A549 treated with Mapracorat at 1 μM for 4 hours (cell line): ENCODE measurements around the gene ENG. TPM values are rescaled to one million over a fixed set of nuclear protein-coding genes. Genes with fewer than 3 reads are reported as not detected.

ENCODE experiments used
- total RNA-seq: library from RNA; stranded (reverse); fragments of 200-300 nt; extraction: Qiagen RNA extraction; gene quantifications from 5 replicates; pipeline ENCODE4 v1.2.3, GENCODE V29; 2022

Gene ENG
- 0.07 to 0.15 TPM (median 0.10 TPM) in 5 replicates for total RNA-seq

GRCh38 chr9:127854184-127854806 lies at the start of gene ENG:
TSS of gene ENG (minus strand) at chr9:127854658. CDS start at chr9:127854355, 303 bp downstream.

GRCh38 chr9:127899128-127899943 lies 44.9 kb upstream of the ENG start, which contains the start of gene ST6GALNAC6:
TSS of gene ST6GALNAC6 (minus strand) at chr9:127899603. CDS start at chr9:127897981, 1,622 bp downstream.

GRCh38 chr9:127877566-127877998 lies 23.1 kb upstream of the ENG start, which contains the start of gene AK1:
TSS of gene AK1 (minus strand) at chr9:127877675. CDS start at chr9:127874617, 3,058 bp downstream.

GRCh38 chr9:127802576-127803443 lies 51.6 kb downstream of the ENG start, which contains the start of gene FPGS:
TSS of gene FPGS (plus strand) at chr9:127802882. CDS start at chr9:127802925, 43 bp downstream.

GRCh38 chr9:127785933-127786772 lies 68.3 kb downstream of the ENG start, which contains the start of gene CDK9:
TSS of gene CDK9 (plus strand) at chr9:127786034. CDS start at chr9:127786149, 115 bp downstream.

GRCh38 chr9:127778280-127779135 lies 76.0 kb downstream of the ENG start, which contains the start of gene SH2D3C:
TSS of gene SH2D3C (minus strand) at chr9:127778666. CDS start at chr9:127778627, 39 bp downstream.

Other genes with a start within 250 kb of the ENG start
- 14.7 to 18.1 TPM (median 17.5 TPM) in 5 replicates for gene STXBP1, start 242.4 kb downstream of the ENG start, total RNA-seq
- gene CFAP157, start 147.7 kb downstream of the ENG start, total RNA-seq: 0.07 TPM in 1 of 5 replicates, not detected in the others
- 13.2 to 21.4 TPM (median 18.8 TPM) in 5 replicates for gene PTRH1, start 139.0 kb downstream of the ENG start, total RNA-seq
- 0.05 to 0.06 TPM (median 0.06 TPM) in 4 of 5 replicates, not detected in the other for gene TTC16, start 138.6 kb downstream of the ENG start, total RNA-seq
- gene TOR2A, start 119.4 kb downstream of the ENG start, total RNA-seq: 9.6 to 17.3 TPM (median 15.2 TPM) in 5 replicates
- gene SH2D3C, start 76.0 kb downstream of the ENG start, total RNA-seq: 0.06 to 0.15 TPM (median 0.09 TPM) in 5 replicates
- gene CDK9, start 68.6 kb downstream of the ENG start, total RNA-seq: 43.5 to 54.9 TPM (median 48.2 TPM) in 5 replicates
- gene FPGS, start 51.8 kb downstream of the ENG start, total RNA-seq: 45.2 to 55.1 TPM (median 50.8 TPM) in 5 replicates
- gene AK1, start 23.0 kb upstream of the ENG start, total RNA-seq: 50.6 to 85.5 TPM (median 74.9 TPM) in 5 replicates
- gene ST6GALNAC6, start 44.9 kb upstream of the ENG start, total RNA-seq: 21.1 to 25.8 TPM (median 22.7 TPM) in 5 replicates
- 13.8 to 18.8 TPM (median 16.9 TPM) in 5 replicates for gene ST6GALNAC4, start 62.4 kb upstream of the ENG start, total RNA-seq
- 1.0 to 3.5 TPM (median 1.6 TPM) in 5 replicates for gene PIP5KL1, start 76.1 kb upstream of the ENG start, total RNA-seq
- 37.0 to 44.2 TPM (median 41.4 TPM) in 5 replicates for gene DPM2, start 83.2 kb upstream of the ENG start, total RNA-seq
- gene EEIG1, start 126.3 kb upstream of the ENG start, total RNA-seq: 43.3 to 63.4 TPM (median 52.2 TPM) in 5 replicates
- 4.9 to 8.3 TPM (median 6.4 TPM) in 5 replicates for gene NAIF1, start 212.7 kb upstream of the ENG start, total RNA-seq
- 7.5 to 9.5 TPM (median 9.1 TPM) in 5 replicates for gene SLC25A25, start 213.6 kb upstream of the ENG start, total RNA-seq